AG09309 (cell line): ENCODE measurements around the gene BUD13.
"Not testable (repeated sequence)": the region's sequence is repeated elsewhere in the genome, so short reads cannot be mapped to it uniquely, and the experiment has no call there.

Experiments
- DNase-seq: peaks from one replicate; pipeline ENCODE4 v3.0.0-alpha.2; 2010; ENCODE audit warnings: low read depth
- H3K4me3 ChIP-seq: 2 replicates; pipeline ENCODE4 v1.5.1; 2011; ENCODE audit warnings: mild to moderate bottlenecking, low read depth, low read length, moderate library complexity; ENCODE audit not compliant: control insufficient read depth
- CTCF ChIP-seq: IDR thresholded peaks from 2 replicates; pipeline ENCODE4 v1.5.1; 2011; ENCODE audit warnings: mild to moderate bottlenecking, low read depth, low read length, inconsistent platforms; ENCODE audit not compliant: insufficient read depth, control insufficient read depth; ENCODE audit errors: missing control alignments

BUD13 gene

GRCh38 chr11:116813170-116813569 lies 40.4 kb upstream of the BUD13 start:
- no peak for TF ChIP-seq CTCF
- no peak for DNase-seq
- H3K4me3 ChIP-seq = no peak overlapping the region

- no peak for DNase-seq
- no peak for TF ChIP-seq CTCF
- H3K4me3 ChIP-seq = no peak overlapping the region
These were observed 39.3 kb upstream of the BUD13 start for GRCh38 chr11:116812109-116812508.

- DNase-seq = no peak
- H3K4me3 ChIP-seq = no peak overlapping the region
- no peak for TF ChIP-seq CTCF
These were observed 38.4 kb upstream of the BUD13 start for GRCh38 chr11:116811194-116811593.

GRCh38 chr11:116808262-116809175 lies 35.7 kb upstream of the BUD13 start:
- no peak for TF ChIP-seq CTCF
- peak; percentile 11 for DNase-seq
- H3K4me3 ChIP-seq = no peak overlapping the region

GRCh38 chr11:116807601-116808261 lies 34.9 kb upstream of the BUD13 start:
- no peak for DNase-seq
- no peak for TF ChIP-seq CTCF
- H3K4me3 ChIP-seq = no peak overlapping the region

GRCh38 chr11:116804001-116804400 lies 31.2 kb upstream of the BUD13 start:
- no peak for TF ChIP-seq CTCF
- H3K4me3 ChIP-seq = no peak overlapping the region
- DNase-seq = no peak

GRCh38 chr11:116801662-116802061 lies 28.9 kb upstream of the BUD13 start:
- H3K4me3 ChIP-seq = not testable (repeated sequence)

More at GRCh38 chr11:116801662-116802061, 28.9 kb upstream of the BUD13 start:
- DNase-seq = not testable (repeated sequence)
